Panc1 (cell line): ENCODE data around the gene DPH5.

Experiments
- CTCF ChIP-seq: fragments of 450-650 bp; IDR thresholded peaks from 2 replicates; pipeline ENCODE4 v1.5.1; 2017; ENCODE audit warnings: mild to moderate bottlenecking
- REST ChIP-seq, 2 experiments: IDR thresholded peaks; 2 replicates each; pipeline ENCODE4 v1.6.1; 2011 to 2012; ENCODE audit warnings: low read depth in 2 of 2, control low read depth in 1 of 2, low read length in 1 of 2, mild to moderate bottlenecking in 1 of 2, moderate library complexity in 1 of 2; ENCODE audit not compliant: insufficient read depth in 1 of 2

- TF ChIP-seq REST (IDR thresholded peaks at IDR 0.05; ENCODE audit: insufficient read depth in 1 of 2, low read depth in 2 of 2, low read length in 1 of 2) = no peak
- no peak for TF ChIP-seq CTCF
These were observed 21.5 kb downstream of the DPH5 start for GRCh38 chr1:101004061-101004460.
